ENCODE measurements around the gene UPP1. TPM values are rescaled to one million over a fixed set of nuclear protein-coding genes. Genes with fewer than 3 reads are reported as not detected.

Gene UPP1
- total and polyA plus RNA-seq, 10 of the 15 experiments (the other 5 are each of a cell fraction or from before 2014, with no cell fraction given): 0.93 to 7.9 (median 3.8) TPM

- no peak for TF ChIP-seq CEBPZ (IDR thresholded peaks at IDR 0.05; ENCODE audit: low read depth, low read length)
- TF ChIP-seq NFIC (IDR thresholded peaks at IDR 0.05; ENCODE audit: low read depth, low read length): no peak
- TF ChIP-seq JUND (IDR thresholded peaks at IDR 0.05; ENCODE audit: low read depth, low read length): no peak
- TF ChIP-seq CEBPB (IDR thresholded peaks at IDR 0.05; ENCODE audit: borderline replicate concordance in 1 of 2, low read depth in 2 of 2, low read length in 2 of 2): no peak
- TF ChIP-seq ZNF592 (IDR thresholded peaks at IDR 0.05): 0 out of 2 replicates have a peak, but pooled peaks have one; percentile 17
- TF ChIP-seq NR2C1 (IDR thresholded peaks at IDR 0.05): no peak
- no peak for TF ChIP-seq FOS (IDR thresholded peaks at IDR 0.05; ENCODE audit: borderline replicate concordance, extremely low read depth, insufficient read length)
- TF ChIP-seq EGR1 (IDR thresholded peaks at IDR 0.05; ENCODE audit: borderline replicate concordance in 1 of 2, low read depth in 2 of 2, low read length in 2 of 2): no peak
- TF ChIP-seq RFX5 (IDR thresholded peaks at IDR 0.05; ENCODE audit: low read depth, low read length): no peak
- TF ChIP-seq, protein P1, sequence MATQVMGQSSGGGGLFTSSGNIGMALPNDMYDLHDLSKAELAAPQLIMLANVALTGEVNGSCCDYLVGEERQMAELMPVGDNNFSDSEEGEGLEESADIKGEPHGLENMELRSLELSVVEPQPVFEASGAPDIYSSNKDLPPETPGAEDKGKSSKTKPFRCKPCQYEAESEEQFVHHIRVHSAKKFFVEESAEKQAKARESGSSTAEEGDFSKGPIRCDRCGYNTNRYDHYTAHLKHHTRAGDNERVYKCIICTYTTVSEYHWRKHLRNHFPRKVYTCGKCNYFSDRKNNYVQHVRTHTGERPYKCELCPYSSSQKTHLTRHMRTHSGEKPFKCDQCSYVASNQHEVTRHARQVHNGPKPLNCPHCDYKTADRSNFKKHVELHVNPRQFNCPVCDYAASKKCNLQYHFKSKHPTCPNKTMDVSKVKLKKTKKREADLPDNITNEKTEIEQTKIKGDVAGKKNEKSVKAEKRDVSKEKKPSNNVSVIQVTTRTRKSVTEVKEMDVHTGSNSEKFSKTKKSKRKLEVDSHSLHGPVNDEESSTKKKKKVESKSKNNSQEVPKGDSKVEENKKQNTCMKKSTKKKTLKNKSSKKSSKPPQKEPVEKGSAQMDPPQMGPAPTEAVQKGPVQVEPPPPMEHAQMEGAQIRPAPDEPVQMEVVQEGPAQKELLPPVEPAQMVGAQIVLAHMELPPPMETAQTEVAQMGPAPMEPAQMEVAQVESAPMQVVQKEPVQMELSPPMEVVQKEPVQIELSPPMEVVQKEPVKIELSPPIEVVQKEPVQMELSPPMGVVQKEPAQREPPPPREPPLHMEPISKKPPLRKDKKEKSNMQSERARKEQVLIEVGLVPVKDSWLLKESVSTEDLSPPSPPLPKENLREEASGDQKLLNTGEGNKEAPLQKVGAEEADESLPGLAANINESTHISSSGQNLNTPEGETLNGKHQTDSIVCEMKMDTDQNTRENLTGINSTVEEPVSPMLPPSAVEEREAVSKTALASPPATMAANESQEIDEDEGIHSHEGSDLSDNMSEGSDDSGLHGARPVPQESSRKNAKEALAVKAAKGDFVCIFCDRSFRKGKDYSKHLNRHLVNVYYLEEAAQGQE (IDR thresholded peaks at IDR 0.05; ENCODE audit: low read depth, low read length): no peak
- no peak for TF ChIP-seq EED (IDR thresholded peaks at IDR 0.05; ENCODE audit: low read depth)
- TF ChIP-seq, protein P2, sequence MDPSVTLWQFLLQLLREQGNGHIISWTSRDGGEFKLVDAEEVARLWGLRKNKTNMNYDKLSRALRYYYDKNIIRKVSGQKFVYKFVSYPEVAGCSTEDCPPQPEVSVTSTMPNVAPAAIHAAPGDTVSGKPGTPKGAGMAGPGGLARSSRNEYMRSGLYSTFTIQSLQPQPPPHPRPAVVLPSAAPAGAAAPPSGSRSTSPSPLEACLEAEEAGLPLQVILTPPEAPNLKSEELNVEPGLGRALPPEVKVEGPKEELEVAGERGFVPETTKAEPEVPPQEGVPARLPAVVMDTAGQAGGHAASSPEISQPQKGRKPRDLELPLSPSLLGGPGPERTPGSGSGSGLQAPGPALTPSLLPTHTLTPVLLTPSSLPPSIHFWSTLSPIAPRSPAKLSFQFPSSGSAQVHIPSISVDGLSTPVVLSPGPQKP (IDR thresholded peaks at IDR 0.05; ENCODE audit: low read depth, low read length): no peak
- no peak for TF ChIP-seq TCF3 (IDR thresholded peaks at IDR 0.05; ENCODE audit: borderline replicate concordance, insufficient read depth, low read depth, low read length)
- TF ChIP-seq IRF4 (IDR thresholded peaks at IDR 0.05; ENCODE audit: low read depth, low read length): peak; percentile 64
- TF ChIP-seq HDGF (IDR thresholded peaks at IDR 0.05): no peak
- TF ChIP-seq SMAD5 (IDR thresholded peaks at IDR 0.05; ENCODE audit: low read depth): no peak
- no peak for TF ChIP-seq HDAC2 (IDR thresholded peaks at IDR 0.05)
- peak; percentile 30; the same call in 1 of the 2 replicates for TF ChIP-seq CREM (IDR thresholded peaks at IDR 0.05; ENCODE audit: low read depth)
These were observed 21.0 kb downstream of the UPP1 start (continued) for GRCh38 chr7:48109848-48110663.
